Femur (tissue), 1 donor: Measurements from ENCODE around the gene JAZF1.
A peak's percentile ranks its signal among the peaks of the same experiment; 100 is the strongest.

Experiments
- DNase-seq: peaks from one replicate; pipeline ENCODE4 v3.0.0-alpha.2; 2017

Gene JAZF1

DNA sequence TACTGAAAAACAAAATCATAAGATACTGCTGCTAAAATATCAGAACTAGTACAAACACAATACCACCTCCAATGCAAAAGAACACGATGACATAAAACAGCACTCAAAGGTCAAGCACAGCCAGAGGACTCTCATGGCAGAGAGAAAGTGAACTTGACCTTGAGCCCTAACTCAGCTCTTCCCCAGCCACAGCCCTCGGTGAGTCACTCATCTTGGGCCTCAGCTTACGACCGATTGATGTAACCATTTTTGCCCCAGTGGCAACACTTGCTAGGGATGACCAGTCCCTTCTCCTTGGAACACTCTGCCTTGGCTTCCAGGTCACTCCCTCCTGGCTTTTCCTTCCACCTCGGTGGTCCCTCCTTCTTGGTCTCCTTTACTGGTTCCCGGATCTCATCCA lies 77.8 kb downstream of the JAZF1 start:
- no peak for DNase-seq

DNA sequence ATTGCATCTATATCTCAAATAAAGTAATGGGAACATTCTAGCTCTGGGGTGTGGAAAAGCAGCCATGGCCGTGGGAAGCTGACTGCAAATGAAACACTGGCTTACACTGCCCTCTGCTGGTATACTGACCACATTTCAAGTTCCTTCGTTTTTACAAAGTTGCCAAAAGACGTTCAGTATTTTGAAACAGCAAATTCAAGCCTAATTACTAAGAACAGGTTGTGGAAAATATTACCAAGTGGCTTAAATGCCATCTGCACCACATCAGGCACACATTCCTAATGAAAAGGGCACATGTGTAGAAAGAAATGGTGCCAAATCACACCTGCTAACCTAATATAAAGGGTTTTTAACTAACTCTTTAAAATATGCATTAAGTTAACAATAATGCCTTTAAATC lies 83.9 kb downstream of the JAZF1 start:
- peak; percentile 71 for DNase-seq

DNA sequence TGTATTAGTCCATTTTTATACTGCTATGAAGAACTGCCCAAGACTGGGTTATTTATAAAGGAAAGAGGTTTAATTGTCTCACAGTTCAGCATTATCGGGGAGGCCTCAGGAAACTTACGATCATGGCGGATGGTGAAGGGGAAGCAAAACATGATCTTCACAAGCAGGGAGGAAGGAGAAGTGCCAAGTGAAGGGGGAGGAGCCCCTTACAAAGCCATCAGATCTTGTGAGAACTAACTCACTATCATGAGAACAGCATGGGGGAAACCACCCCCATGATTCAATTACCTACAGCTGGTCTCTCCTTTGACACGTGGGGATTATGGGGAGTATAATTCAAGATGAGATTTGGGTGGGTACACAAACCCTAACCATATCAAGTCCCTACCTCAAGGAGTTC lies 85.4 kb downstream of the JAZF1 start:
- DNase-seq, result no peak

DNA sequence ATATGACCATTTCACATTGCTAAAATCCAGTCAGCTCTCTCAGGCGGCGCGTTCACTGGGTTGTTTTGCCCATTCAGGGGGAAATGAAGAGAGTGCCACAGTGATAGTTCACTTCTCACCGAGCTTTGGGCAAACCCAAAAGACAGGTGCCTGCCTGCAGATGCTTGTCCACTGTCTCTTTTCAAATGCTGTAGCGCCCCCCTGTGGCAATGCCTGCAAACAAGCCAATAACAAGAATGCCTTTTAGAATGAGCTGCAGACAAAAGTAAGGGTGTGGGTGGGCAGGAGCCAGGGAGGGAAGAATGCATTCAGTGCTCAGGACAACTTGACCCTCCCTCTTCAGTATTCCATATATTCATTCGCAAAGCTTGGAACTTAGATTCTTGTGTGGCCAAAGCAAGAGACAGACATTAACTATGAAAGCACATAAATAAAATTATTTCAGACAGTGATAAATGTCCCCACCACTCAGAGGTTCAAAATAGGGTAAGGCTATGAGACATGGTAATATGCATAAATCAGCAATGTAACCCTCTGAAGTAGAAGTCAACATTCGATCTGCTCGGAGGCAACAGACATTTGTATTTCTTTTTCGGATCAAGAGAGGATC lies 86.9 kb downstream of the JAZF1 start:
- DNase-seq, result peak; percentile 81

DNA sequence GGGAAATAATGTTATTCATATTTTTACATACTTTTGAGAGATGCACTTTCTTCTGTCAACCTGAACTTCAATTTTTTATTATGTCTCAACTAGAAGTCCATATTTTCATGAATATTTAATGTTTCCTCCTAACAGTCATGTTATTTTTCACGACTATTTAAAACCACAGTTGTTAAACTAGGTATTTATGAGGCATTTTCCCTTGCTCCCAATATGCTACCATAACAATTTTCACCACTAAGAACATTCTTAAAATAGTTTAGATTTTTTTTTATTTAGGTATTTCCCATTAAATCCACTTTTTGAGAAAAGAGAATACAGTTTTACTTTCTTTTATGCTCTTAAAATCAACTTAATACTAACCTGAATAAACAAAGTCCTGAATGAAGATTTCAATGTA lies 89.4 kb downstream of the JAZF1 start:
- DNase-seq, result no peak

DNA sequence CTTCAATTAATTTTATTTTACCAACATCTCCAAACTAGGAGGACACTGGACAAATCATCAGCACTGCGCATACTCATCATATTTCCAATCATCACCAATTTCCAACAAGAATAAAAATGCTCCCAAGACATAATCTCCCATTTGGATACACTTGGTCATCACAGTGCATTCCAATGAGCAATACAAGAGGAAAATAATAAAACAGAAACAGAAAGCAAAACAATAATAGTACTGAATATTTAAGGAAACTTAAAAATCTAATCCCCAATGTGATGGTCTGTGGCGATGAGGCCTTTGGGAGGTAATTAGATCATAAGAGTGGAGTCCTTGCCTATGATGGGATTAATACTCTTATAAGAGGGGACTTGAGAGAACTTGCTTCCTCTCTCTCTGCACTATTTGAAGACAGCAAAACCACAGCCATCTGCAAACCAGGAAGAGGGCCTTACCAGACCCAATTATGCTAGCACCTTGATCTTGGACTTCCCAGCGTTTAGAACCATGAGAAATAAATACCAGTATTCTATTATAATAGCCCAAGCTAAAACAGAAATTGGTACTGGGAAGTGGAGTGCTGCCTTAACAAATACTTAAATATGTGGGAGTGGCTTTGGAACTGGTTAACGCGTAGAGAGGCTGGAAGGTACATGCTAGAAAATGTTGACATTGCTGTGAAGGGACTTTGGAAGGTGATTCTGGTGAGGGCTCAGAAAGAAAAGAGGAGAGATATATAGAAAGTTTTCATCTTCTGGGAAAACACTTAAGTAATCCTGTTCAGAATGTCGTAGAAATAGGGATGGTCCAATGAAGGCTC lies 91.5 kb downstream of the JAZF1 start:
- no peak for DNase-seq

DNA sequence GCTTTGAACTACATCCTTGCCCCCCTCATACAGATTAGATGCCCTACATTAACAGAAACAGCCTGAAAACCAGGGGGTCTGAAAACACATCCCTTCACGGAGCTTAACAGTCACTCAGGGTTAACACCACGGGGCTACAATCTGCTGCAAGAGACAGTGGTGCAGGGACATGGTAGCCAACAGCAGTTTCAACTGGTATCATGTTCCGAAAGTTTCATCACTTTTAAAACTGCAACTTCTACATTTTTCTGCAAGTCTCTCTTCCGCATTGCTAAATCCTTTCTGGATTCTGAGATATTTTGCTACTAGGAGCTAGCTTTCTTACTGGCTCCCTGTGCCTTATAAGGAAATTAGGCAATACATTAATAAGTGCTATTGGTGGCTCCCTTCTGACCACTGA lies 92.6 kb downstream of the JAZF1 start:
- DNase-seq, result no peak

DNA sequence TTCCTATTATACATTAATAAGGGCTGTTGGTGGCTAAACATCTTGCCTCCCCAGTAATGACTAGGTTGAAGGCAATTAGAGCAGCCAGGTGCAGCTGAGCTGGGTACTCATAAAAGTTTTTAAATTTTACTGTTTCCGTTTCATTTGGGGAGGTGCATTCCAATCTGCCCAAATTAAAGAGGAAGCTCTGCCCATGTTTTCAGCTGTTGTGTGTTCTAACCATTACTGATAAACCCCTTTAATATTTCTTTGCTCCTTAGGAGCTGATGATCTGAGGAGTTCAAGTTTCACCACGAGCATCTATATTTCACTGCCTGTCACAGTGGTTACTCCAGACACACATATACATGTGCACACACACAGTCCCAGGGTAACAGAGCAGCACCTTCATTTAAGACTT lies 94.4 kb downstream of the JAZF1 start:
- no peak for DNase-seq

DNA sequence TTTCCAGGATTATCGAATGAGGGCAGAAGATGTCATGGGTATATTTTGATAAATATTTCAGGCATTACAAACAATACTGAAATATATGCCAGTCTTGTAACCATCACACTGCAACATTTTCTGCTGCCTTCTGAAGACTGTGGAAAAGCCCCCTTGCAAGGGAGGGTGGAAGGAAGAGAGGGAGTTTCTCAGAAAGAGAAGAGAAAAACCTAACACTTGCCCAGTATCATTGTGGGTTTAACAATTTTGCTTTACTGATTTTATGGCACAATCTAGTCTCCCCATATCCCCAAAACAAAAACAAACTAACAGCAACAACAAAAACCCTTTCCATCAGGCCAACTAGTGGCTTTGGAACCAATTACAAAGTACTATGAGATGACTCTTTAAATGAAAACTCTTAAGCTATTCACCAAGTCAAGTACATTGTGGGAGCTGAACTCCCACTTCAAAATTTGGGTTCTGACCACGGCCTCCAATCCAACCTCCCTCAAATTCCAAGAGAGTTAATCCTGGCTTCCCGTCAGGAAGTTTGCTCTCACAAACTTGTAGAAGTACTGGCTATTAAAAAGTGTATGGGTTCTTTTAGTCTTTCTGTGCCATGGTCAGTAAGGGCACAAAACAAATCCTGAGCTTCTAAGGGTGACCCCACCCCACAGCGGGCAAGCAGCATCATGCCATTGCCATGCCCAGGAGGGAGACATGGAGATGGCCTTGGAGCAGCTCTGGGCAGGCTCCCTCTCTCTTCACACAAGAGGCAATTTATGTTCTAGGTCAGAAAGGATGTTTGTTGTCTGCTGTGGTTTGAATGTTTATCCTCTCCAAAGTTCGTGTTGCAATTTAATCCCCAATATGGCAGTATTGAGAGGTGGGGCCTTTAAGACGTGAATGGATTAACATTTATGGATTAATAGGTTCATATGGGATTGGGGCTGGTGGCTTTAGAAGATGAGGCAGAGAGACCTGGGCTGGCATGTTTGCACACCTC lies 96.3 kb downstream of the JAZF1 start:
- DNase-seq, result no peak

DNA sequence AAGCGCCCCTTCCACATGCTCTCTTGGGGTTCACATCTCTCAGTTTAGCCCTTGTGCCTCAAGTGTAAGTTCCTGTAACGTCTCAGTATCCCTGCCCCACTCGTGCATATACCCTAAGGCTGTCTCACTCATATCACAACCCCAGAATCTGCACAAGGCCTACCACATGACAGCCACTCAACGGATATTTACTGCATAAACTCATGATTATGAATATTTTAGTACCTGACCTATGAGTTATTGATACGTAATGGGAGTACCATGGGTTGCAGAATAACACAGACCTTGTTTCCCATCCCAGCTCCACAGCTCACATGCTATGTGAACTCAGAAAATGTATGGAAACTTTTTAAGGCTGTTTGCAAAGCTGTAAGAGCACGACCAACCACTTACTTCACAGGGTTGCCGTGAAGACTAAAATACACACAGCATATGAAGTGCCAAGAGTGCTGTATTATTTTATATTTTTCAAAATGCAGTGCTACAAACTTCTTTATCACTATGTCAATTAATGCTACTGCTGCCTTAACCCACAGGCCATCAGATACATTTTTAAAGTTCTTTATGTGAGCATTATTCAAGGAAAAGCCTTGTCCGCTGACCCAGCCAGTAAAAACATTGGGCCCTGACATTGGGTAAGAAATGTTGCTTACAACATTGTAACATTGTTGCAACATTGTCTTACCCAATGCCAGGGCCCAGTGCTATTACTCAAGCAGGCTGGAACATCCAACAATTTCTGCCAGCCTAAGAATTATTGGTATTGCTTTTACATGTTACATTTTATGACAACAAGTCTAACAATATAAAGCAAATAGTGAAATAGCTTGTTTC lies 97.2 kb downstream of the JAZF1 start:
- no peak for DNase-seq

DNA sequence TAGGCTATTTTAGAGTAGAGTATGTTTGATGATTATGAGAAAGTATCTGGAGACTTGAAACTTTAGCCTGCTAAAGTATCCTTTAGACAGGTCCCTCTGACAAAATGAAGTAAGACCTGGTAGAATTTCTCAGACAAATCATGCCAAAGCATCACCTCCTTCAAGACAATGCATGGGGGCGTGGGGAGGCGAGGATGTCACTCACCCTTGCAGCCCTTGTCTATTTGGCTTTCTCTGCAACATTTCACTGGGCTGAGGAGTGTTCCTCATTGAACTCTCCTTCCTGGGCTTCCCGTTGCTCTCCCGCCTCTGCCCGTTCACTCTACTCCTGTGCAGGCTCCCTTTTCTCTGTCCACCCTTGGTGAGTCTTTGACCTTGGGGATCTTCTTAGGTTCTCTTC lies 98.5 kb downstream of the JAZF1 start:
- no peak for DNase-seq

DNA sequence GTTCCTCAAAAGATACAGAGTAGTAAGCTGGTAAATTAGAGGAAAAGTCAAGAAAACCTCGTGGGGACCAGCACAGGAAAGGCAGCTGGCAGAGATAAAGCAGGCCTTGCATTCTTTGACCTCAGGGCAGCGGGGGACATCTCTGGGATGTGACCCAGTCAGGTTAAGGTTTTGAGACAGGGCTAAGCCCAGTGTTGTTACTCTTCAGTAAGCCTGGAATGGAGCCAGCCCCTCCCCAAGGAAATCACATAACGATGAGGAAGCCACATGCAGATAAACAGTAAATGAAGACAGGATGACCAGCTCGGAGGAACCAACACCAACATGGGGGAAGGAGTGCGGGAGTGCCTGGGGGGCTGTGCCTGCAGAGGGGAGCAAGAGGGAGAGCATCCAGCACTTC lies 99.6 kb downstream of the JAZF1 start:
- DNase-seq, result no peak

DNA sequence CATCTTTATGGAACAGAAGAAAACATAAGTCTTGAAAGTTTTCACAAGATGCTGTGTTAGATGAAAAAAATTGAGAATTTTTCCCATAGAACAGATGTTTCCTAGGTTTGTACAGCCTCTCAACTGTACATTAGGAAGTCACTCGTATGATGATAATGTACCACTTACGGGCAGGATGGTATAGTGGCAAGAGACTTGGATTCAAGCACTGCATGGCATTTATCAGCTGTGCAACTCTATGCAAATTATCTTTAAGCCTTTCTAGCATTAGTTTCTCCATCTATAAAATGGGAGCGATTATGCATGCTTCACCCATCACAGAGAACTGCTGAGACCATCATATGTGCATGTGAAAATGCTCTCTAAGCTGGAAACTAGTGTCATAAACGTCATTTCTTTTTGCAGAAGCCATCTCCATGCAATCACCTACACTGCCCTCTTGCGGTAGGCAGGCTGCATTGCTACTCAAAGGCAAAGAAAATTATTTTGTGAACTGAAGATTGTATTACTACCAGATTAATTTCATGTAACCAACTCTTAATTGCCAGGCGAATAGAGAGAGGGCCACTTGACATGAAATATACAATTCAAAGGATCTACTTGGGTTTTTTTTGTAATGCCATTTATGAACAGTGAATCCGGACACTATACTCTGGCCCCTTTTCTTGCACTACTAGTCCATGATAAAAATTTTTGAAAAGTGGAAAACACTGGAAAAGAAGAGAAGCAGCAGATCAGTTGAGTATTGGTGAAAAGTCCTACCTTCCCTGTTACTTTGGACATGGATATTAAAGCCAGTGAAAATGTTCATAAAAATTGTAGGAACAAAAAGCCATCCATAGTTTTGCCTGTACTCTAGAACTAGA lies 102.3 kb downstream of the JAZF1 start:
- DNase-seq, result peak; percentile 58

DNA sequence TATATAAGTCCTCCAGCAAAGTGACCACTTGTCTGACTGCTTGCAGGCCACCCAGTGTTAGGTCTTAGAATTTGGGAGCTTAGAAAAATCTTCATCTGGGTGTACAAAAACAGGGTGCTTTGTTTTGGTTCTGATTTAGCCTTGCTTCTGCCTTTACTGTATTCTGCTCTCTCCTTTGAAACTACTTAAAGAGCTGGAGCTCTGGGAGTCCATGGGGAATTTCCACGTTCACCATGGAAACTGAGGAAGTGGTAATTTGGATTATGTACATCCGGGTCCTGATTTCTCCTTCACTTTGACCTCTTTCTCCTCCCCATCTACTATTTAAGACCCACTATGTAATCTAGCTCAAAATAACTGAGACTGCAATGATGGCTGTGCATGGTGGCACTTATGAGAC lies 103.0 kb downstream of the JAZF1 start:
- no peak for DNase-seq

DNA sequence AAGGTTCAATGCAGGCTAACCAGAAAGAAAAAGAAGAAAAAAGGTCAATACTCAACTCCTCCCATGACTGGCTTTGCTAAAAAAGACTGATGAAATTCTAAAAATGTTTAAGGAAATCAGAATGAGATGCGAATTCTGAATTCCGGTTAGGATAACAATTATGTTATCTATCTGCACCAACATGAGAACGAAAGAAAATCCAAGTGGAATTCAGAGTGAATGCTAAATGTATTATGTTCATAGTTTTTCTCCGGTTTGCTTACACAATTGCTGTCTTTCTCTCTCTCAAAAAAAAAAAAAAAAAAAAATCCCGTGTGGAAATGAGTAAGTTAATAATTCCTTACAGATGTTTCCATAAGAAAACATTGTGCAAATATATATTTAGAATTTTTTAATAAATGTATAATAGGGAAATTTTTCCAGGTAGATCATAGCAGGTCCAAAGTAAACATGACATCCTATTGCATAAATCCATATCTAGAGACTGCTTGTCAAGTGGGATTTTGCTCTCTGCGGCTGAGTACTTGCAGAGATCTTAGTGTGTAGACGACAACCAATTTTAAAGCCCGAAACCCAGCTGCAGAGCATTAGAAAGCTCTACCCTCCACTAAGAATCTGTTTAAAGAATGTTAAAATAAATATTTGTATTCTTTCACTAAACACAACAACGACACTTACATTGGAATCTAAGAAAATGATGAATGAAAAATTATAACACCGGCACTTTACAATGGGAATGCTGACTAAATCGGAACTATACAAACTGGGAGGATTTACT lies 104.0 kb downstream of the JAZF1 start:
- DNase-seq, result no peak

DNA sequence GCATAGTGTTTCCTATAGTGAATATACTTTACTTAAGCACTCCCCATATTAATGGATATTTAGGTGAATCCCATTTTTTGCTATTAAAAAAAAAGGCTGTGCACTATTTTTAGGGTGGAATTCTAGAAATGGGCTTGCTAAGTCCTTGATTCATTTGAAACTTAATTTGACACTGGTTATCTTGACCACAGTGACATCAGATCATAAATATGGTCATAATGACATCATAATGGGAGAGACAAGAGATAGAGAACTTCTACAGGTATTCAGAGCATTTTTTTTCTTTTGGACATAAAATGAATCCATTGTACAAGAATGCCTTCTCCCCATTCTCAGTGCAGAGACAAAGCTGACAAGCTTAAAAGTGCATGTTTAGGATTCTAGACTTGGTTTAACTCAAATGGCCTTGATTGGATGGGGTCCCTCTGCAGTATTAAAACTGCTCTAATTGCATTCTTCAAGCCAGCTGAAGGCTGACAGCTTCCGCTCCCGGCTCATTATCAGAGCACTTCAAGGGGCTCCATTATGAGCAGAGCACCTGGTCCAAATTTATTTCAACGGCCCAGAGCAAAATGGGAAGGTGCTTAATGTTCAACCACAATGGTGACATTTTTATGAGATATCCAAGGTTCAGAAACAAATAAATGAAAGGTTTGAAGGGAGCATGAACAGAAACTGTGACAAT lies 104.8 kb downstream of the JAZF1 start:
- no peak for DNase-seq

DNA sequence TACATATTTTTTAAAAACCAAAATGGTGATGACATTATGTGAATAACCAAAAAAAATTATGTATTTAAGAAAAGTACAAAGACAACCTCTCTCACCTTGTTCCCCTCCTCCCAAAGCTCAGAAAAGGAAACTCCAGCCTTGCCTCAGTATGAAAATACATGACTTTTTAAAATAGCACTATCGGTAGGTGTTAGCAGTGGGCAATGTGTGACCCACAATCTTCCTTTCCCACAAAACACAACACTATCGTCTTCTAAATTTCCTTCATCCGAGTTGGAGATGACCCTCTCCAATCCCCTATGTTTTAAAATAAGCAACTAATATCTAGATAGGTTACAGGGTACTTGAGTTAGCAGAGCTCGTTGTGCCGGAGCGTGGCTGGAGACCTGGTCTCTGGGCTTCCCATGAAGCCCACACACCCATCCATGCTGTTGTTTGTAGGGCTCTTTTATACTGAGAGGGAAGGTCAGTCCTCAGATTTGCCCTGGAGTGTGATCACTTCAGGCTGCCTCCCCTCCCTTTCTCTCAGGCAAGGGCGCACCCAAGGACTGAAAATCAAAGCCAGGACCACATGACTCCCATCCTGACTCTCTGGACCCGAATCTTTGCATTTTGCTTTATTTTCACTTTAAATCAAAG lies 107.6 kb downstream of the JAZF1 start:
- no peak for DNase-seq

DNA sequence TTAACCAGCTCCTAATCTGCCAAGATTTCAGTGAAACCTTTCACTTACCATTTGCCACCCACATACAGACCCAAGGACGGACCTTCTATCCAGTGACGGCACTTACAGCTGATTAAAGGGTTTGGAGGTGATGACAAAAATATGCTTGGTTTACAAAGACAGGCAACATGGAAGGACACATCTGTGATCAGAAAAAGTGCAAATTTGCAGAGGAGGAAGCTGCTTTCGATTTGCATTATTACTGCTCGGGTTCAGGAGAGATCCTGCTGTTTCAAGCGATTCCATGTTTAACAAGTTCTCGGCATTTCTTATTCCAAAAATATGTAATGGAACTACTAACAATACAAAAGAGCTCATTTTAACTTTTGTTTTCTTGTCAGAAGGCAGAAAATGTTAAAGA lies 109.0 kb downstream of the JAZF1 start:
- no peak for DNase-seq

DNA sequence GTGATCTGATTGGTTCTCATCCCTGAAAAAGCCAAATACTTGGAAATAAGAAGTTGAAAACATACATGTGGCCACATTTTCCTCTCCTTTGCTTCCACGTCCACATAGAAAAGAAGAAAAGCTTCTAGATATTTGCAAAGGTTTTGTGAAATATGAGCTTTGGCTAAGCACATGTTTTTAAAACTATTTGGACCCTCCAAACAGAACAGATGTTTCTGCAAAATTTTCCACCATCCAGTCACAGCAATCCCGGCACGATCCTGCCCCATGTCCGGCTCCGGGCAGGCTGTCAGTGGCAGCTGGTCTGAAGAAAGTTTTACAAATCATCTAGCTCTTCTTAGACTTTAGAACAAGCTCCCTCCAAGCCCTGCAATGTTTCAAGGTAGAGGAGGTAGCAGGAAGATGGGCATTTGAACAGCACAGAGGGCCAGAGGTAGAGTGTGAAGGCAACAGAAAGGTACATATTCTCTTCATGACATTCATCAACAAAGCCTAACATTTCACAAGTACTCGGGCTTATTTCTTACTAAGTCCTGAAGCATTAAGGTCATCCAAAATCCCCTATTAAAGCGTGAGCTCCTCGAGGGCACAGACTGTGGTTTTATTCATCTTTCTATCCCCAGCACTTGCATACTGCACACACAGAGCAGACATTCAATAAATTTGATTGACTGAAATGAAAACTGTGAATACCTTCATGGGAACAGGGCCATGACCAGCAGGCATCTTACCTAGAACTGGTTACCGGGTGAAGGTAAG lies 110.1 kb downstream of the JAZF1 start:
- peak; percentile 61 for DNase-seq
